Heart left ventricle (tissue), 13 donors: Measurements from ENCODE around the gene SCLY.

Experiments used
- POLR2A ChIP-seq, 2 donors: fragments of 450-650 bp; IDR thresholded peaks; one replicate each; pipeline ENCODE4 v1.6.1; 2017; ENCODE audit warnings: antibody characterized with exemption in 2 of 2, mild to moderate bottlenecking in 2 of 2, moderate library complexity in 2 of 2
- TF ChIP-seq, protein P1 (sequence below), 12 donors: fragments of 200-600 bp; sonication (generic) in 4 of 12; IDR thresholded peaks; one replicate each; pipeline versions ENCODE4 v1.5.0 to v1.8.0; 2018 to 2022; ENCODE audit warnings: antibody characterized with exemption in 12 of 12, mild to moderate bottlenecking in 5 of 12
- donor health status: ischemic (EF 13 %, LVEDD 7.1; RV severe dilation, severe dysfunction).
- donor health status: DM: no; HTN: yes; CAD: no.
- donor health status: DM: no; HTN: no; CAD: no.
- donor health status: ischemic (EF 25% LVEDD 6.9; RV normal size, moderate dysfunction).
- donor health status: ischemic (EF 25% LVEDD 5.7; RV mildly dilated, moderate dysfunction).
- donor health status: ischemic (EF 35%, LVEDD 5.7; RV mildly dilated, moderate dysfunction).
- donor health status: nonischemic (EF 11% LVEDD 7.7; RV severe dilation, severe dysfunction).
- donor health status: DM: yes; HTN: yes; CAD: no.
- donor health status: PGD.
- donor health status: ischemic (EF 29% LVEDD 5.4; RV normal size, mild dysfunction).
- donor health status: nonischemic (EF 23%, LVEDD 6.1; RV moderate dilation, normal function).

DNA sequence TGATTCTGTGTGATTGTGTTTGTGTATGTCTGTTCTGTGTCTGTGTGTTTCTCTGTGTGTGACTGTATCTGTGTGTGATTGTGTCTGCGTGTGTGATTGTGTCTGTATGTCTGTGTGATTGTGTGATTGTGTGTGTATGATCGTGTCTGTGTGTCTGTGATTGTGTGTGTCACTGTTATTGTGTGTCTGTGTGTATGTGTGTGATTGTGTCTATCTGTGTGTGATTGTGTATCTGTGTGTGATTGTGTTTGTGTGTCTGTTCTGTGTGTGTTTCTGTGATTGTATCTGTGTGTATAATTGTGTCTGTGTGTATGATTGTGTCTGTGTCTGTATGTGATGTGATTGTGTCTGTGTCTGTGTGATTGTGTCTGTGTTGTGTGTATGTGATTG, 66.0 kb downstream of the SCLY start:
- TF ChIP-seq, protein P1, sequence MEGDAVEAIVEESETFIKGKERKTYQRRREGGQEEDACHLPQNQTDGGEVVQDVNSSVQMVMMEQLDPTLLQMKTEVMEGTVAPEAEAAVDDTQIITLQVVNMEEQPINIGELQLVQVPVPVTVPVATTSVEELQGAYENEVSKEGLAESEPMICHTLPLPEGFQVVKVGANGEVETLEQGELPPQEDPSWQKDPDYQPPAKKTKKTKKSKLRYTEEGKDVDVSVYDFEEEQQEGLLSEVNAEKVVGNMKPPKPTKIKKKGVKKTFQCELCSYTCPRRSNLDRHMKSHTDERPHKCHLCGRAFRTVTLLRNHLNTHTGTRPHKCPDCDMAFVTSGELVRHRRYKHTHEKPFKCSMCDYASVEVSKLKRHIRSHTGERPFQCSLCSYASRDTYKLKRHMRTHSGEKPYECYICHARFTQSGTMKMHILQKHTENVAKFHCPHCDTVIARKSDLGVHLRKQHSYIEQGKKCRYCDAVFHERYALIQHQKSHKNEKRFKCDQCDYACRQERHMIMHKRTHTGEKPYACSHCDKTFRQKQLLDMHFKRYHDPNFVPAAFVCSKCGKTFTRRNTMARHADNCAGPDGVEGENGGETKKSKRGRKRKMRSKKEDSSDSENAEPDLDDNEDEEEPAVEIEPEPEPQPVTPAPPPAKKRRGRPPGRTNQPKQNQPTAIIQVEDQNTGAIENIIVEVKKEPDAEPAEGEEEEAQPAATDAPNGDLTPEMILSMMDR (IDR thresholded peaks at IDR 0.05), result no peak
- no peak for TF ChIP-seq POLR2A (IDR thresholded peaks at IDR 0.05)
